HL-60/S4 (cell line): ENCODE results near the gene ZNF593.

Experiments used
- in situ Hi-C: fragments of 300-500 bp; cut with MboI; formaldehyde crosslinking; loops from 2 replicates; pipeline ENCODE4 v1.14.3; 2022; ENCODE audit warnings: low sequenced_read_pairs

Gene ZNF593

DNA sequence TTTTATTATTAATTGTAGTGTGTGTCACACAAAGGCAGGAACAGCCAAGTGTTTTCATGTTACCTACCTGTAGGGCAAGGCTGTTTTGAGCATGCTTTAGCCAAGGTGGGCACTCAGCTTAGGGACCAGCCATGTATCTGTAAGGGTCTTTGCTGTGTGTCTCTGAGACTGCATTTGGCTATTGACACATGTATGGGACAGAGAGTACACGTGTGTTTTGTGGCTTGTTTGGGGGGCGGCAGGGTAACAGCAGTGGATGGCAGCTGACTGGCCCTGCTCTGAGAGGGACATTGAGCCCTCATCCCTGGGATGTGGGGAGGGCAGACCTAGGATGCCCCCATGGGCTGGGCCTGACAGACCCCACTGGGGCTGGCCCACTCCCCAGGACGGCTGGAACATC lies 27.6 kb downstream of the ZNF593 start:
- in situ Hi-C loops: no loop called here

DNA sequence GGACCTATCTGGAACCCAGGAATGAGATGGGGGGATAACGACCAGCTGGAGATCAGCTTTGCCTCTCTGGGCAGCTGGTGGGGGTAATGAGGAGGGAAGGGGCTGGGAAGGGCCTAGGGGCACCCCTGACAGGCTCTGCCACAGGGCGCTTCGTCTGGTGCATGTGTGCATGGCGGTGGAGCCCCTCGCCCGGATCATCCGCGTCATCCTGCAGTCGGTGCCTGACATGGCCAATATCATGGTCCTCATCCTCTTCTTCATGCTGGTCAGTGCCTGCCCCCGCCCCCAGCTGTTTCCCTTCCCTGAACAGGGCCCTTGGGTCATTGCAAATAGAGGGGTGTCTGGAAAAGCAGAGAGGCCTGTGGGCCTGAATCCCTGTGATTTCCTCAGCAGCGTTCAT lies 28.1 kb downstream of the ZNF593 start:
- in situ Hi-C loops: no loop called here

DNA sequence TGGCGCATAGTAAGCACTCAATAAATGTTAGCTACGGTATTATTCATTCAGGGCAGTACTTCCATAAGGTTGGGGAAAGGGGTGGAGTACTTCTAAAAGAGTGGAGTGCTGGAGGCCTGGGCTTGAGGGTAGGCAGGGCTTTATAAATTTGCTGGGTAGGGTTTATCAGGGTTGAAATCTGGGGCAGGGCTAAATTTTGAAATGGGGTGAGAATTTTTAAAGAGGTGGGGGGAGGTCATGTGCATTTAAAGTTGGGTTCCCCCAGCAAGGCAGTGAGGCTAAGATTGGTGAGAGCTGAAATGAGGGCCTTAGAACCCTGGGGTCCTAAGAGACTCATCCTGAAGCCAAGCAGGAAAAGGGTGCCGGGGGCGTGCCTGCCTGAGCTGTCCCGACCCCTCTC lies 30.7 kb downstream of the ZNF593 start:
- in situ Hi-C loops: no loop called here

GRCh38 chr1:26203642-26204318 lies 34.1 kb downstream of the ZNF593 start:
- in situ Hi-C loops: no loop called here

- in situ Hi-C loops: no loop called here
Measured at GRCh38 chr1:26210147-26210870, 40.6 kb downstream of the ZNF593 start.

GRCh38 chr1:26212726-26213125 lies 43.0 kb downstream of the ZNF593 start:
- in situ Hi-C loops: no loop called here

- in situ Hi-C loops: no loop called here
Measured at GRCh38 chr1:26213335-26213905, 43.7 kb downstream of the ZNF593 start.

- in situ Hi-C loops: no loop called here
Measured at GRCh38 chr1:26215246-26215645, 45.5 kb downstream of the ZNF593 start.

DNA sequence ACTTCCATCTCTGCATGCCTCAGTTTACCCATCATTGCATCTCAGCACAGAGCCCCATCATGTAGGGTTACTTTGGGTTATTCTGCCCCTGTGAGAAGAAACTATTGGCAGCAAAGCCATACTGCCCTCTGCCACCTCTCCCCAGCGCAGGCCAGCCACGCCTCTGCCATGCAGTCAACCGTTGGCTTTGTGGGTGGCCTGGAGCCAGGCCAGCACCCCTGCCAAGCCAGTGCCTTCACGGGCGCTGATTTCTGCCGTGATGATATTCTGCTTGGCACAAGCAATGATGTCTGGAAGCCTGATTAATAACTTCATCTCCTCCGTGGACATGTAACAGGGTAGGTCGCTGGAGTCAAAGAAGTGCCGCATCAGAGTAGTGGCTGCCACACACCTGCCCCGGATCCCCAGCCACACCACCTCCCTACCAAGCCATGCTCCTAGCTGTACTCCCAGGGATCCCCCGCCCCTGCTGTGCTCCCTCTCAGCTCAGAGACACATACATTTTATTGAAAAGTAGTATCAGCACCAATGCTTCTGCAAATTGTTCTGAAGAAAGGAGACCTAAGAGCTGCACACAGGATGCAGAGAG lies 49.3 kb downstream of the ZNF593 start:
- in situ Hi-C loops: no loop called here
